Cardiac muscle cell (in vitro differentiated cells and primary cell): ENCODE results near the gene ITSN2. TPM values are rescaled to one million over a fixed set of nuclear protein-coding genes. Genes with fewer than 3 reads are reported as not detected.

Experiments used
- DNase-seq, 2 donors: peaks; one replicate each; pipeline versions ENCODE4 v3.0.0 to v3.0.0-alpha.2; 2010 to 2017; ENCODE audit warnings: low read depth in 1 of 2, low spot score in 1 of 2
- H3K27ac ChIP-seq: fragments of 200-600 bp; sonication (generic); 2 replicates; pipeline ENCODE4 v1.5.1; 2016
- H3K27me3 ChIP-seq: fragments of 200-600 bp; sonication (generic); 2 replicates; pipeline ENCODE4 v1.6.0; 2016; ENCODE audit warnings: control low read depth
- H3K36me3 ChIP-seq: fragments of 200-600 bp; sonication (generic); 2 replicates; pipeline ENCODE4 v1.5.1; 2016; ENCODE audit warnings: control low read depth
- H3K4me1 ChIP-seq: fragments of 200-600 bp; sonication (generic); 2 replicates; pipeline ENCODE4 v1.8.1; 2017; ENCODE audit warnings: low read depth, mild to moderate bottlenecking, mixed run types
- H3K4me3 ChIP-seq: fragments of 200-600 bp; sonication (generic); 2 replicates; pipeline ENCODE4 v1.5.1; 2016; ENCODE audit warnings: mild to moderate bottlenecking
- H3K9me3 ChIP-seq: fragments of 200-600 bp; sonication (generic); 2 replicates; pipeline ENCODE4 v1.5.1; 2017; ENCODE audit warnings: low read depth, mild to moderate bottlenecking, control low read depth
- CTCF ChIP-seq: IDR thresholded peaks from 2 replicates; pipeline ENCODE4 v1.5.1; 2012; ENCODE audit warnings: low read depth, mild to moderate bottlenecking, low read length
- polyA plus RNA-seq: library from polyadenylated mRNA; unstranded; fragments of >200 nt; fragmentation: Nextera tagmentation; extraction: Ambion mirVana; gene quantifications from 2 replicates; pipeline ENCODE4 v1.2.1, GENCODE V29; 2016
- total RNA-seq: library from RNA; depleted of rRNA; stranded (reverse); fragments of >200 nt; gene quantifications from 2 replicates; pipeline ENCODE4 v1.2.3, GENCODE V29; 2016

Gene ITSN2
- total and polyA plus RNA-seq, 2 experiments from 2014 or later: 22.3 to 22.8 TPM

- Histone ChIP-seq H3K9me3 (no peaks in the 10 kb centered on the region), H3K36me3 (no peaks in the 10 kb centered on the region), H3K27me3 (no peaks in the 10 kb centered on the region), H3K4me3 (no peak overlapping the region), H3K4me1 (no peaks in the 10 kb centered on the region), H3K27ac (no peak overlapping the region)
- no peak for TF ChIP-seq CTCF
- DNase-seq: no peak
These were observed 23.5 kb downstream of the ITSN2 start for GRCh38 chr2:24336811-24337210.

- H3K9me3 ChIP-seq: no peaks in the 10 kb centered on the region
- no peaks in the 10 kb centered on the region for H3K4me1 ChIP-seq
- no peak overlapping the region for H3K27ac ChIP-seq
- peak in 1 of 2 donors; percentile 30 for DNase-seq
- H3K27me3 ChIP-seq: no peaks in the 10 kb centered on the region
- no peaks in the 10 kb centered on the region for H3K36me3 ChIP-seq
- no peak overlapping the region for H3K4me3 ChIP-seq
- TF ChIP-seq CTCF: no peak
These were observed 26.1 kb downstream of the ITSN2 start for GRCh38 chr2:24334245-24334633.

- H3K27me3 ChIP-seq: no peaks in the 10 kb centered on the region
- H3K36me3 ChIP-seq: no peaks in the 10 kb centered on the region
- no peak for TF ChIP-seq CTCF
- H3K4me1 ChIP-seq: peaks cover 4% of the 10 kb centered on the region
- no peaks in the 10 kb centered on the region for H3K9me3 ChIP-seq
- H3K27ac ChIP-seq: no peak overlapping the region
- no peak overlapping the region for H3K4me3 ChIP-seq
- DNase-seq: no peak
These were observed 27.4 kb downstream of the ITSN2 start for GRCh38 chr2:24332791-24333540.

GRCh38 chr2:24330161-24330560 is 30.2 kb downstream of the ITSN2 start:
- no peak for DNase-seq
- Histone ChIP-seq H3K27me3 (no peaks in the 10 kb centered on the region), H3K36me3 (no peaks in the 10 kb centered on the region), H3K9me3 (no peaks in the 10 kb centered on the region), H3K27ac (no peak overlapping the region), H3K4me3 (no peak overlapping the region), H3K4me1 (peaks cover 7% of the 10 kb centered on the region)
- no peak for TF ChIP-seq CTCF

GRCh38 chr2:24329700-24330099 is 30.6 kb downstream of the ITSN2 start:
- Histone ChIP-seq H3K4me1 (peaks cover 7% of the 10 kb centered on the region), H3K36me3 (no peaks in the 10 kb centered on the region), H3K27ac (no peak overlapping the region), H3K9me3 (no peaks in the 10 kb centered on the region), H3K27me3 (no peaks in the 10 kb centered on the region), H3K4me3 (no peak overlapping the region)
- no peak for TF ChIP-seq CTCF
- no peak for DNase-seq

- Histone ChIP-seq H3K36me3 (no peaks in the 10 kb centered on the region), H3K27me3 (no peaks in the 10 kb centered on the region), H3K9me3 (no peaks in the 10 kb centered on the region), H3K27ac (peak overlapping the region; percentile 44), H3K4me3 (no peak overlapping the region), H3K4me1 (peaks cover 7% of the 10 kb centered on the region)
- DNase-seq: peak in 1 of 2 donors; percentile 14
- no peak for TF ChIP-seq CTCF
These were observed 32.3 kb downstream of the ITSN2 start for GRCh38 chr2:24328010-24328409.
